Activated CD4-positive, CD25-positive, alpha-beta regulatory T cell treated with anti-CD3 and anti-CD28 coated beads, Interleukin-2, amount 50 U/mL, for 24 hours (primary cell): ENCODE data around the gene ELAC1.
A peak's percentile ranks its signal among the peaks of the same experiment; 100 is the strongest.

Experiments
- ATAC-seq, 2 donors: fragments of 150-1000 bp; cut with Tn5 transposase; one replicate each; pipeline ENCODE4 v1.10.0; 2021; ENCODE audit warnings: mild to moderate bottlenecking in 1 of 2, moderate library complexity in 1 of 2

ELAC1 gene

GRCh38 chr18:51021226-51021965 lies 53.6 kb downstream of the ELAC1 start:
- no peak for ATAC-seq

- ATAC-seq: no peak
These were observed 57.7 kb downstream of the ELAC1 start for GRCh38 chr18:51025512-51025911.

- ATAC-seq: peak in 1 of 2 donors; percentile 10
These were observed 60.5 kb downstream of the ELAC1 start for GRCh38 chr18:51028201-51028805.

GRCh38 chr18:51029378-51029693 lies 61.5 kb downstream of the ELAC1 start:
- ATAC-seq: no peak

GRCh38 chr18:51029694-51030536 lies 62.1 kb downstream of the ELAC1 start, which contains the start of gene SMAD4:
Gene SMAD4 (plus strand): TSS chr18:51030213. CDS start chr18:51047047, 16,834 bp downstream.
- peak; percentile 77 to 86 for ATAC-seq

- ATAC-seq: peak; percentile 58 to 70
These were observed 62.9 kb downstream of the ELAC1 start for GRCh38 chr18:51030537-51031258.

- no peak for ATAC-seq
These were observed 64.4 kb downstream of the ELAC1 start for GRCh38 chr18:51032193-51032592.

- ATAC-seq: no peak
These were observed 69.4 kb downstream of the ELAC1 start for GRCh38 chr18:51037230-51037629.
